Fibroblast of lung (primary cell): Measurements from ENCODE around the gene PAK6.

Experiments
- EZH2 ChIP-seq: IDR thresholded peaks from 2 replicates; pipeline ENCODE4 v1.5.1; 2012; ENCODE audit warnings: low read length, control low read depth, mild to moderate bottlenecking; ENCODE audit errors: missing control alignments
- TF ChIP-seq, protein P1 (sequence below), 2 donors: IDR thresholded peaks in 1 of 2; conservative IDR thresholded peaks in 1 of 2; 1 replicate in 1 of 2; 2 replicates in 1 of 2; pipeline ENCODE4 v1.5.1; 2011 to 2012; ENCODE audit warnings: low read length in 2 of 2, control low read depth in 1 of 2, inconsistent platforms in 1 of 2, low read depth in 1 of 2, mild to moderate bottlenecking in 1 of 2

DNA sequence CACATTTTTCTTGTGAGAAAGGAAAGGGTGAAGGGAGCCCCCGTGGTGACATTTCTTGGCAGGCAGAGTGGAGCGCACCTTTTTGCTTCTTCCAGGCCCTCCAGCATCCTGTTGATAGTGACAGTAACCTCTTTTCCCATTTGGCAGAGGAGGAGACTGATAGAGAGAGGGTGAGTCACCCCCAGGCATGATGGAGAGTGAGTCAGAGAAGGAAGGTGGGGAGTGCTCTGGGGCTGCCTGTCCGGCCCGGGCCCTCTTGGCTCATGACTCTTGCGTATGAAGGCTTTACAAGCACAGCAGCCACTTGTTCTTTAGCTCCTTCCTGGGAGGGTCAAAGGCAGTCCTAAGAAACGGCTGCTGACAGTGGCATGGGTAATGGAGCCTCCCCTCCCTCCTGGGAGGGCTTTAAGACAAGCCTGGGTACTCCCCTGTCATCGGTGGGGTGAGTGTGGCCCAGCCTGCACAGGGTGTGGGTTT, 28.0 kb downstream of the PAK6 start:
- TF ChIP-seq, protein P1, sequence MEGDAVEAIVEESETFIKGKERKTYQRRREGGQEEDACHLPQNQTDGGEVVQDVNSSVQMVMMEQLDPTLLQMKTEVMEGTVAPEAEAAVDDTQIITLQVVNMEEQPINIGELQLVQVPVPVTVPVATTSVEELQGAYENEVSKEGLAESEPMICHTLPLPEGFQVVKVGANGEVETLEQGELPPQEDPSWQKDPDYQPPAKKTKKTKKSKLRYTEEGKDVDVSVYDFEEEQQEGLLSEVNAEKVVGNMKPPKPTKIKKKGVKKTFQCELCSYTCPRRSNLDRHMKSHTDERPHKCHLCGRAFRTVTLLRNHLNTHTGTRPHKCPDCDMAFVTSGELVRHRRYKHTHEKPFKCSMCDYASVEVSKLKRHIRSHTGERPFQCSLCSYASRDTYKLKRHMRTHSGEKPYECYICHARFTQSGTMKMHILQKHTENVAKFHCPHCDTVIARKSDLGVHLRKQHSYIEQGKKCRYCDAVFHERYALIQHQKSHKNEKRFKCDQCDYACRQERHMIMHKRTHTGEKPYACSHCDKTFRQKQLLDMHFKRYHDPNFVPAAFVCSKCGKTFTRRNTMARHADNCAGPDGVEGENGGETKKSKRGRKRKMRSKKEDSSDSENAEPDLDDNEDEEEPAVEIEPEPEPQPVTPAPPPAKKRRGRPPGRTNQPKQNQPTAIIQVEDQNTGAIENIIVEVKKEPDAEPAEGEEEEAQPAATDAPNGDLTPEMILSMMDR (conservative IDR thresholded peaks at IDR 0.05 in 1 of 2, IDR thresholded peaks at IDR 0.05 in 1 of 2; ENCODE audit: low read depth in 1 of 2, low read length in 2 of 2): no peak
- TF ChIP-seq EZH2: no peak
